PFSK-1 (cell line): ENCODE results near the gene KIAA0040.

Source experiments
- FOXP2 ChIP-seq: optimal IDR thresholded peaks from 2 replicates; pipeline ENCODE3; 2011; ENCODE audit warnings: borderline replicate concordance, control low read depth, inconsistent platforms; ENCODE audit not compliant: insufficient read depth; ENCODE audit errors: extremely low read length, extremely low read depth
- POLR2AphosphoS5 ChIP-seq: IDR thresholded peaks from 2 replicates; pipeline ENCODE4 v1.6.1; 2012; ENCODE audit warnings: low read depth, mild to moderate bottlenecking, control low read depth, low read length, moderate library complexity
- SIN3A ChIP-seq: IDR thresholded peaks from 2 replicates; pipeline ENCODE4 v1.6.1; 2012; ENCODE audit warnings: mild to moderate bottlenecking, low read length, moderate library complexity, borderline replicate concordance; ENCODE audit not compliant: insufficient read depth
- TAF1 ChIP-seq: IDR thresholded peaks from 2 replicates; pipeline ENCODE4 v1.6.1; 2012; ENCODE audit warnings: low read length, control low read depth, borderline replicate concordance; ENCODE audit not compliant: insufficient read depth
- TF ChIP-seq, protein P1 (sequence below), 2 experiments: IDR thresholded peaks; 2 replicates each; pipeline versions ENCODE4 v1.6.1 to v1.8.0; 2011 to 2012; ENCODE audit warnings: low read depth in 2 of 2, low read length in 2 of 2, control low read depth in 1 of 2, inconsistent platforms in 1 of 2, mild to moderate bottlenecking in 1 of 2, moderate library complexity in 1 of 2; ENCODE audit not compliant: insufficient read depth in 1 of 2

KIAA0040 gene

DNA sequence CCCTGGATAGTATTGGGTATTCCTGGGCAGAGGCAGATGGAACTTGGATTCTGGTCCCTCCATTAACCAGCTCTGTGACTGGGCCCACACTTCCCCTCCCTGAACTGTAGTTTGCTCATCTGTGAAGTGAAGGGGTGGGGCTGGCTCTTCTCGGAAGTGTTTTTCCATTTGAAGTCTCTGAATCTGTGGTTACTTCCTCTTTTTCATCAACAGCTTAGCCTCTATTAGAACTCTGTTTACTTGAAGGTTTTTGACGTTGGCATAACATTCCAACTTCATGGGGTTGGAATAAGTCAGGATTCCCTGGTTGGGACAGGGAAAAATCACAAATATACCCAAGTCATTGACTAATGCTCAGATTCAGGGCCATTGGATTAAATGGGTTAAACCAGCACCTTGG lies 3.6 kb downstream of the KIAA0040 start:
- TF ChIP-seq FOXP2, result no peak
- TF ChIP-seq SIN3A, result no peak
- TF ChIP-seq, protein P1, sequence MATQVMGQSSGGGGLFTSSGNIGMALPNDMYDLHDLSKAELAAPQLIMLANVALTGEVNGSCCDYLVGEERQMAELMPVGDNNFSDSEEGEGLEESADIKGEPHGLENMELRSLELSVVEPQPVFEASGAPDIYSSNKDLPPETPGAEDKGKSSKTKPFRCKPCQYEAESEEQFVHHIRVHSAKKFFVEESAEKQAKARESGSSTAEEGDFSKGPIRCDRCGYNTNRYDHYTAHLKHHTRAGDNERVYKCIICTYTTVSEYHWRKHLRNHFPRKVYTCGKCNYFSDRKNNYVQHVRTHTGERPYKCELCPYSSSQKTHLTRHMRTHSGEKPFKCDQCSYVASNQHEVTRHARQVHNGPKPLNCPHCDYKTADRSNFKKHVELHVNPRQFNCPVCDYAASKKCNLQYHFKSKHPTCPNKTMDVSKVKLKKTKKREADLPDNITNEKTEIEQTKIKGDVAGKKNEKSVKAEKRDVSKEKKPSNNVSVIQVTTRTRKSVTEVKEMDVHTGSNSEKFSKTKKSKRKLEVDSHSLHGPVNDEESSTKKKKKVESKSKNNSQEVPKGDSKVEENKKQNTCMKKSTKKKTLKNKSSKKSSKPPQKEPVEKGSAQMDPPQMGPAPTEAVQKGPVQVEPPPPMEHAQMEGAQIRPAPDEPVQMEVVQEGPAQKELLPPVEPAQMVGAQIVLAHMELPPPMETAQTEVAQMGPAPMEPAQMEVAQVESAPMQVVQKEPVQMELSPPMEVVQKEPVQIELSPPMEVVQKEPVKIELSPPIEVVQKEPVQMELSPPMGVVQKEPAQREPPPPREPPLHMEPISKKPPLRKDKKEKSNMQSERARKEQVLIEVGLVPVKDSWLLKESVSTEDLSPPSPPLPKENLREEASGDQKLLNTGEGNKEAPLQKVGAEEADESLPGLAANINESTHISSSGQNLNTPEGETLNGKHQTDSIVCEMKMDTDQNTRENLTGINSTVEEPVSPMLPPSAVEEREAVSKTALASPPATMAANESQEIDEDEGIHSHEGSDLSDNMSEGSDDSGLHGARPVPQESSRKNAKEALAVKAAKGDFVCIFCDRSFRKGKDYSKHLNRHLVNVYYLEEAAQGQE (IDR thresholded peaks at IDR 0.05; ENCODE audit: insufficient read depth in 1 of 2, low read depth in 2 of 2, low read length in 2 of 2), result no peak
- no peak for TF ChIP-seq TAF1
- no peak for TF ChIP-seq POLR2AphosphoS5

DNA sequence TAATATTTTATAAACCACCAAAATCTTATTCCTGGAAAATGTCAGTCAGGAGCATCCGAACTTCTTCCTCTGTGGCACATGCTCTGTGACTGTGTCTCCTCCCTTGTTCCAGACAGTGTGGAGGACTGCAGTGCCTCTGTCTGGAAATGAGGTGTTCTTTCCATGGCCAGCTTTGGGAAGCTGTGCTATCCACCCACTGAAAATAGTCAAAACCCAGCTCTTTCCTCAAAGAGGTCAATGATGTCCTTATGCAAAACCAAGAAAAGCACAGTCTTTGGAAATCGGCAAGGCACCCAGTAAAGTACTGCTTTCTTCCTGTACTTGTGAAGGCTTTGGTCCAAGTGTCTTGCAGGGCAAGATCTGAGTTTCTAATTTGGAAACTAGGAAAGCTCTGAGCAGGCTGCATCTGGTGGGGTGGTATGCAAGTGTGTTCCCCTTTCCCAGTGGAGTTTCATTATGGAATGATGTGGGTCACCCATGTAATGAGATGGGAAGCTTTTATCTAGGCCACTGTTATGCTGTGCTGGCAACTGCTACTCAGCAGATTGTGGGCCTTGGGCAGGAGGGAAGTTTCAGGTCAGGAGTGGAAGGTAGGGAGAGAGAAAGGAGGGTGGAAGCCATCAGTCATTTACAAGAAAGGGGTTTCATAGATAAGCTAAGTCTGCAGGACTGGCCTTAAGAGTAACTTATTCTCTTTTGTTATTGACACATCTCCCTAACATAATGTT lies 6.0 kb downstream of the KIAA0040 start:
- TF ChIP-seq SIN3A (no peak), POLR2AphosphoS5 (no peak), FOXP2 (no peak), TAF1 (no peak)
- TF ChIP-seq, protein P1 (IDR thresholded peaks at IDR 0.05; ENCODE audit: insufficient read depth in 1 of 2, low read depth in 2 of 2, low read length in 2 of 2), result no peak

DNA sequence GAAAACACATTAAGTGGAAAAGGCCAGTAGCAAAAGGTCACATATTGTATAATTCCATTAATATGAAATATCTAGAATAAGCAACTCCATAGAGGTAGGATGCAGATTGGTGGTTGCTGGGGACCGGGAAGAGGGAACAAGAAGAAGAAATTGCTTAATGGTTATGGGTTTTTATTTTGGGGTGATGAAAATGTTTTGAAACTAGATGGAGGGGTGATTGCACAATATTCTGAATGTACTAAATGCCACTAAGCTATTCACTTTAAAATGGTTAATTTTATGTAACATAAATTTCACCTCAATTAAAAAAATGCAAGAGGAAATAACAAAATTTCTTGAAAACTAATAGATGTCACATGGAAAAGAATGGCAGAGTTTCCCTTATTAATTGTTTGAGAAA lies 6.7 kb downstream of the KIAA0040 start:
- TF ChIP-seq SIN3A, result no peak
- TF ChIP-seq POLR2AphosphoS5, result no peak
- no peak for TF ChIP-seq FOXP2
- TF ChIP-seq, protein P1 (IDR thresholded peaks at IDR 0.05; ENCODE audit: insufficient read depth in 1 of 2, low read depth in 2 of 2, low read length in 2 of 2), result no peak
- no peak for TF ChIP-seq TAF1

DNA sequence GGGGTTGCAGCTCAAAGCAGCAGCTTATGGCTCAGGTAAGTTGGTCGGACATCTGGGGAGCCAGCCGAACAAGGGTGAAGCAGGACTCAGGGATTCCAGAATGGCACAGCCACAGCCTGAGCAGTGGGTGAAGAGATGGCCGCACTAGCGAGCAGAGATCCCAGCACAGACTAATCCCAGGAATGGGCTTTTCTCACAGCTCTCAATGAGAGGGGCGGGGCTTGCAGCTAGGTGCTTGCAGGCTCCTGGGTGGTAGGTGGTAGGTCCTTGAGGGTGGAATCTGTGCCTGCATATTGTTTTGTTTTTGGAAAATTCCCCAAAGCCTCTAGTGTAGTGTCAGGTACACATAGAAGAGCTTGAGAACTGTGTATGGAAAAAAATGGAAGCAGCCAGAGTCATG lies 9.0 kb downstream of the KIAA0040 start:
- TF ChIP-seq, protein P1 (IDR thresholded peaks at IDR 0.05; ENCODE audit: insufficient read depth in 1 of 2, low read depth in 2 of 2, low read length in 2 of 2), result no peak
- no peak for TF ChIP-seq FOXP2
- TF ChIP-seq POLR2AphosphoS5, result no peak
- no peak for TF ChIP-seq TAF1
- no peak for TF ChIP-seq SIN3A

DNA sequence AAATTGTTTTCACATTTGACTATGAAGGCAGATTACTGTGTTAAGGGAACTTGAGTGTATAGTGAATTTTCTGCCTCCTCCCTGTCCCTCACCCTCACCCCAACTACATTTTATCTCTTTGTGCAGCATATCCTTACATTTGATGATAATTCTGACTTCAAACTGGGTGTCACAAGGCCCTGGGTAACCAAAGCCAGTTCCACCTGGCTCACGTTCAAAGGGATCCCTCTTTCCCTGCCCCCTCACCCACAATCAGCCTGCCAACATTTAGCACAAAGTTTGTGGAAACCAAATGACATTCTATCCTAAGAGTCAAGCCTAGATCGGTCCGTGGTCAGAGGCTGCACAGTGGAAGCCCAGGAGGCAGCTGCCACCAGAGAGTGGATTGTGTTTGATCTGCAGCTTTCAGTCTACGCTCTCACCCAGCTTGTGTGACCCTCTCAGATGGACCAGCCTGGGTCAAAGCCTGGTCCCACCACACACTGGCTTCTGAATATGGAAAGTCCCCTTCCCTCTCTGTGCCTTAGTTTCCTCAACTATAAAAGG lies 10.3 kb downstream of the KIAA0040 start:
- TF ChIP-seq POLR2AphosphoS5, result no peak
- TF ChIP-seq, protein P1 (IDR thresholded peaks at IDR 0.05; ENCODE audit: insufficient read depth in 1 of 2, low read depth in 2 of 2, low read length in 2 of 2), result no peak
- TF ChIP-seq TAF1, result no peak
